IMR-90 (cell line): ENCODE measurements around the gene SLC12A6. TPM values are rescaled to one million over a fixed set of nuclear protein-coding genes. Genes with fewer than 3 reads are reported as not detected.
"Not testable (repeated sequence)": the region's sequence is repeated elsewhere in the genome, so short reads cannot be mapped to it uniquely, and the experiment has no call there.

Experiments
- ATAC-seq: fragments of 200-7000 bp; cut with Tn5 transposase; 2 replicates; pipeline ENCODE4 v1.9.1; 2020; ENCODE audit warnings: low read depth, mild to moderate bottlenecking, moderate library complexity
- BruUV-seq: library from RNA; stranded (reverse); fragments of 400-500 nt; replicated peaks from 2 replicates; lab custom pipeline; 2021; lab: Mats Ljungman, UMichigan
- CTCF ChIA-PET: fragments of 300-600 bp; formaldehyde crosslinking; extraction: SDS; loops from one replicate; lab custom pipeline; 2021; ENCODE audit warnings: antibody characterized with exemption; lab: Yijun Ruan, JAX
- POLR2A ChIA-PET: fragments of 300-600 bp; sonication (Branson Sonifier 250); formaldehyde crosslinking; loops from one replicate; lab custom pipeline; 2022; ENCODE audit warnings: antibody characterized with exemption; ENCODE audit not compliant: unreplicated experiment; lab: Charles Lee
- DNase-seq: peaks from one replicate; pipeline ENCODE4 v3.0.0; 2013
- H2AFZ ChIP-seq: replicated peaks from 2 replicates; pipeline ENCODE3; 2013; ENCODE audit warnings: low read length, mild to moderate bottlenecking; ENCODE audit not compliant: poor library complexity
- H2AK5ac ChIP-seq: 2 replicates; pipeline ENCODE4 v1.6.1; 2013; ENCODE audit warnings: low read depth, low read length, inconsistent platforms
- H2AK9ac ChIP-seq: replicated peaks from 2 replicates; pipeline ENCODE3; 2013; ENCODE audit warnings: mild to moderate bottlenecking, low read depth, low read length, moderate library complexity; ENCODE audit not compliant: poor library complexity
- H2BK120ac ChIP-seq: 2 replicates; pipeline ENCODE4 v1.6.1; 2013; ENCODE audit warnings: low read depth, low read length, inconsistent platforms
- H2BK15ac ChIP-seq: 3 replicates; pipeline ENCODE4 v1.6.1; 2013; ENCODE audit warnings: low read depth, low read length, inconsistent platforms
- H2BK20ac ChIP-seq: 2 replicates; pipeline ENCODE4 v1.6.1; 2013; ENCODE audit warnings: low read depth, mild to moderate bottlenecking, inconsistent platforms, low read length, moderate library complexity
- H2BK5ac ChIP-seq: 2 replicates; pipeline ENCODE4 v1.6.1; 2013; ENCODE audit warnings: mild to moderate bottlenecking, low read depth, low read length, inconsistent platforms; ENCODE audit not compliant: poor library complexity, severe bottlenecking
- H3K14ac ChIP-seq: replicated peaks from 2 replicates; pipeline ENCODE4 v1.6.1; 2013; ENCODE audit warnings: low read depth, low read length, inconsistent platforms
- H3K18ac ChIP-seq: 2 replicates; pipeline ENCODE4 v1.6.1; 2013; ENCODE audit warnings: low read depth, low read length, control low read depth
- H3K23ac ChIP-seq: 2 replicates; pipeline ENCODE4 v1.6.1; 2013; ENCODE audit warnings: low read depth, low read length, inconsistent platforms
- H3K27ac ChIP-seq: 2 replicates; pipeline ENCODE4 v1.5.1; 2013; ENCODE audit warnings: mild to moderate bottlenecking, control low read depth, low read length; ENCODE audit not compliant: insufficient read depth
- H3K27me3 ChIP-seq: 2 replicates; pipeline ENCODE4 v1.6.1; 2013; ENCODE audit warnings: low read length; ENCODE audit not compliant: control insufficient read depth, insufficient read depth
- H3K36me3 ChIP-seq: 2 replicates; pipeline ENCODE4 v1.6.1; 2013; ENCODE audit warnings: low read length, mixed read lengths; ENCODE audit not compliant: control insufficient read depth, insufficient read depth
- H3K4ac ChIP-seq: 2 replicates; pipeline ENCODE4 v1.6.1; 2013; ENCODE audit warnings: low read depth, low read length, inconsistent platforms
- H3K4me1 ChIP-seq: 2 replicates; pipeline ENCODE4 v1.6.1; 2013; ENCODE audit warnings: low read length, mixed read lengths; ENCODE audit not compliant: control insufficient read depth, insufficient read depth
- H3K4me2 ChIP-seq: 2 replicates; pipeline ENCODE4 v1.6.1; 2013; ENCODE audit warnings: low read depth, mild to moderate bottlenecking, control low read depth, low read length, moderate library complexity
- H3K4me3 ChIP-seq: 2 replicates; pipeline ENCODE4 v1.5.1; 2013; ENCODE audit warnings: low read depth, mild to moderate bottlenecking, control low read depth, low read length, moderate library complexity; ENCODE audit not compliant: insufficient read depth
- H3K56ac ChIP-seq: 2 replicates; pipeline ENCODE4 v1.6.1; 2013; ENCODE audit warnings: low read length, inconsistent platforms; ENCODE audit not compliant: insufficient read depth; ENCODE audit errors: extremely low read depth
- H3K79me1 ChIP-seq, 2 experiments: 2 replicates each; pipeline ENCODE4 v1.6.1; 2013; ENCODE audit warnings: low read length in 2 of 2, inconsistent platforms in 1 of 2, low read depth in 1 of 2
- H3K9ac ChIP-seq: 2 replicates; pipeline ENCODE4 v1.6.1; 2013; ENCODE audit warnings: low read depth, low read length, control low read depth
- H3K9me1 ChIP-seq: 2 replicates; pipeline ENCODE4 v1.6.1; 2013; ENCODE audit warnings: low read length, inconsistent platforms; ENCODE audit not compliant: insufficient read depth
- H3K9me3 ChIP-seq: 2 replicates; pipeline ENCODE4 v1.6.1; 2013; ENCODE audit warnings: low read length; ENCODE audit not compliant: control insufficient read depth, insufficient read depth
- H4K20me1 ChIP-seq: 2 replicates; pipeline ENCODE4 v1.6.1; 2013; ENCODE audit warnings: low read length, inconsistent platforms; ENCODE audit not compliant: insufficient read depth
- H4K5ac ChIP-seq: 2 replicates; pipeline ENCODE4 v1.6.1; 2013; ENCODE audit warnings: mild to moderate bottlenecking, low read depth, low read length, control low read depth
- H4K8ac ChIP-seq, 2 experiments: 2 replicates each; pipeline ENCODE4 v1.6.1; 2013; ENCODE audit warnings: low read depth in 2 of 2, low read length in 2 of 2, control low read depth in 1 of 2, inconsistent platforms in 1 of 2
- H4K91ac ChIP-seq: 2 replicates; pipeline ENCODE4 v1.6.1; 2013; ENCODE audit warnings: low read depth, low read length, inconsistent platforms; ENCODE audit not compliant: insufficient read depth
- WGBS, 2 experiments: methylation state at CpG; one replicate each; pipeline versions ENCODE4 v1.1.5 to v1.1.7; 2013; ENCODE audit warnings: missing lambda C conversion rate in 2 of 2; ENCODE audit not compliant: insufficient read length in 1 of 2; ENCODE audit errors: extremely low coverage in 2 of 2; 5-methylcytosine and 5-hydroxymethylcytosine counted together
- dilution Hi-C: fragments of 300-500 bp; cut with HindIII; formaldehyde crosslinking; loops from one replicate; pipeline ENCODE4 v1.14.3; 2018; ENCODE audit warnings: low sequenced_read_pairs; ENCODE audit not compliant: unreplicated experiment
- in situ Hi-C: fragments of 300-500 bp; cut with MboI; formaldehyde crosslinking; loops from 3 replicates; pipeline ENCODE4 v1.14.3; 2019; ENCODE audit warnings: low sequenced_read_pairs, inconsistent platforms, mixed read lengths
- intact Hi-C: fragments of 100-400 bp; cut with micrococcal nuclease; formaldehyde crosslinking; loops from 2 replicates; pipeline ENCODE4 v1.10.0; 2022
- polyA plus RNA-seq, 3 experiments: library from polyadenylated mRNA; depleted of rRNA; stranded (reverse); fragments of >200 nt; gene quantifications; 2 replicates each; pipeline ENCODE4 v1.2.3, GENCODE V29; 2012; ENCODE audit warnings: low replicate concordance in 1 of 3
- total RNA-seq: library from RNA; depleted of rRNA; stranded (reverse); fragments of >200 nt; gene quantifications from 2 replicates; pipeline ENCODE4 v1.2.3, GENCODE V29; 2012

SLC12A6 gene
- total and polyA plus RNA-seq, 2 of the 4 experiments (the other 2 are of a cell fraction) = 7.7 to 10.2 TPM

GRCh38 chr15:34375541-34375940, 38.0 kb upstream of the SLC12A6 start:
- H3K23ac ChIP-seq, H3K4me3 ChIP-seq, H4K5ac ChIP-seq, H3K27me3 ChIP-seq, DNase-seq, ATAC-seq, H3K9me3 ChIP-seq, H4K20me1 ChIP-seq, dilution Hi-C loops, H2AK5ac ChIP-seq, H3K36me3 ChIP-seq, H3K4me1 ChIP-seq, in situ Hi-C loops, H2BK20ac ChIP-seq, H2BK15ac ChIP-seq, H3K9me1 ChIP-seq, H3K4me2 ChIP-seq, H2BK120ac ChIP-seq, H3K18ac ChIP-seq, H3K14ac ChIP-seq, H3K56ac ChIP-seq, H3K9ac ChIP-seq, H3K4ac ChIP-seq, H3K27ac ChIP-seq, BruUV-seq, CTCF ChIA-PET, intact Hi-C loops, H4K91ac ChIP-seq, H4K8ac ChIP-seq, H2AFZ ChIP-seq, H2AK9ac ChIP-seq, H3K79me1 ChIP-seq, POLR2A ChIA-PET, H2BK5ac ChIP-seq: not testable (repeated sequence)
- WGBS, 2 experiments = no CpG with 5 or more reads among the region's 2 CpGs
